Endothelial cell (in vitro differentiated cells): ENCODE measurements around the gene ARSI. TPM values are rescaled to one million over a fixed set of nuclear protein-coding genes. Genes with fewer than 3 reads are reported as not detected.

Source experiments
- DNase-seq: peaks from one replicate; pipeline ENCODE4 v3.0.0; 2021; ENCODE audit warnings: low spot score
- H3K27ac Mint-ChIP-seq: one replicate; pipeline ENCODE4 v1.8.0; 2021; ENCODE audit warnings: mixed read lengths, inconsistent platforms; ENCODE audit not compliant: unreplicated experiment
- H3K27me3 Mint-ChIP-seq: one replicate; pipeline ENCODE4 v1.8.0; 2021; ENCODE audit warnings: mild to moderate bottlenecking, moderate library complexity, mixed read lengths, inconsistent platforms; ENCODE audit not compliant: unreplicated experiment
- H3K36me3 Mint-ChIP-seq: one replicate; pipeline ENCODE4 v1.8.0; 2021; ENCODE audit warnings: mild to moderate bottlenecking, low read depth, mixed read lengths, inconsistent platforms; ENCODE audit not compliant: unreplicated experiment
- H3K4me1 Mint-ChIP-seq: one replicate; pipeline ENCODE4 v1.8.0; 2021; ENCODE audit warnings: mild to moderate bottlenecking, mixed read lengths, inconsistent platforms; ENCODE audit not compliant: unreplicated experiment
- H3K4me3 Mint-ChIP-seq: one replicate; pipeline ENCODE4 v1.8.0; 2021; ENCODE audit warnings: mild to moderate bottlenecking, mixed read lengths, inconsistent platforms; ENCODE audit not compliant: unreplicated experiment
- H3K9me3 Mint-ChIP-seq: one replicate; pipeline ENCODE4 v1.8.0; 2021; ENCODE audit warnings: mixed read lengths, inconsistent platforms; ENCODE audit not compliant: unreplicated experiment
- CTCF ChIP-seq: fragments of 200-600 bp; sonication (generic); IDR thresholded peaks from one replicate; pipeline ENCODE4 v1.5.0; 2021; ENCODE audit warnings: antibody characterized with exemption; ENCODE audit not compliant: unreplicated experiment
- total RNA-seq: library from RNA; stranded (reverse); fragmentation: NEBNext Ultra II Directional; extraction: Animal tissue kit (Norgen Biotek cat#: 25700); gene quantifications from one replicate; pipeline ENCODE4 v1.2.1, GENCODE V29; 2021; ENCODE audit not compliant: unreplicated experiment

The ARSI gene
- total RNA-seq, 1 donor from 2014 or later, result 3.8 TPM

- TF ChIP-seq CTCF, result no peak
- Mint-ChIP-seq H3K27me3 (peaks cover 3% of the 10 kb centered on the region), H3K9me3 (no peaks in the 10 kb centered on the region), H3K36me3 (no peaks in the 10 kb centered on the region), H3K4me1 (peaks cover 15% of the 10 kb centered on the region), H3K4me3 (no peak overlapping the region), H3K27ac (no peak overlapping the region)
- DNase-seq, result no peak
These were observed 20.4 kb upstream of the ARSI start for GRCh38 chr5:150323092-150323491.

GRCh38 chr5:150322202-150322601 is 19.5 kb upstream of the ARSI start:
- no peak for DNase-seq
- no peak for TF ChIP-seq CTCF
- no peaks in the 10 kb centered on the region for H3K9me3 Mint-ChIP-seq
- no peak overlapping the region for H3K4me3 Mint-ChIP-seq
- H3K27ac Mint-ChIP-seq, result no peak overlapping the region
- peaks cover 3% of the 10 kb centered on the region for H3K27me3 Mint-ChIP-seq
- H3K4me1 Mint-ChIP-seq, result peaks cover 12% of the 10 kb centered on the region
- no peaks in the 10 kb centered on the region for H3K36me3 Mint-ChIP-seq

GRCh38 chr5:150321784-150322183 is 19.1 kb upstream of the ARSI start:
- H3K4me3 Mint-ChIP-seq, result no peak overlapping the region
- H3K9me3 Mint-ChIP-seq, result no peaks in the 10 kb centered on the region
- no peak for TF ChIP-seq CTCF
- H3K27ac Mint-ChIP-seq, result no peak overlapping the region
- DNase-seq, result no peak
- H3K4me1 Mint-ChIP-seq, result peaks cover 8% of the 10 kb centered on the region
- no peaks in the 10 kb centered on the region for H3K36me3 Mint-ChIP-seq
- peaks cover 3% of the 10 kb centered on the region for H3K27me3 Mint-ChIP-seq

GRCh38 chr5:150321211-150321610 is 18.5 kb upstream of the ARSI start:
- DNase-seq, result no peak
- no peak for TF ChIP-seq CTCF
- Mint-ChIP-seq H3K4me3 (no peak overlapping the region), H3K36me3 (no peaks in the 10 kb centered on the region), H3K27ac (no peak overlapping the region), H3K9me3 (no peaks in the 10 kb centered on the region), H3K4me1 (peaks cover 2% of the 10 kb centered on the region), H3K27me3 (peaks cover 3% of the 10 kb centered on the region)

GRCh38 chr5:150320044-150320613 is 17.4 kb upstream of the ARSI start:
- H3K4me3 Mint-ChIP-seq, result no peak overlapping the region
- no peak for DNase-seq
- peaks cover 4% of the 10 kb centered on the region for H3K27me3 Mint-ChIP-seq
- TF ChIP-seq CTCF, result no peak
- no peaks in the 10 kb centered on the region for H3K36me3 Mint-ChIP-seq
- no peak overlapping the region for H3K27ac Mint-ChIP-seq
- H3K4me1 Mint-ChIP-seq, result peaks cover 2% of the 10 kb centered on the region
- no peaks in the 10 kb centered on the region for H3K9me3 Mint-ChIP-seq
